ENCODE data around the gene OR2T8. TPM values are rescaled to one million over a fixed set of nuclear protein-coding genes. Genes with fewer than 3 reads are reported as not detected.

The OR2T8 gene
- total RNA-seq, 1 experiment from 2014 or later = not detected

- Histone ChIP-seq H3K18ac (ENCODE audit: insufficient read length, low read depth, low read length) (no peak within 1 kb of the TSS), H3K4me2 (ENCODE audit: insufficient read depth, insufficient read length, low read length) (no peak within 1 kb of the TSS), H2BK20ac (ENCODE audit: low read depth, low read length, poor library complexity, severe bottlenecking) (no peak within 1 kb of the TSS), H3K56ac (ENCODE audit: insufficient read length, low read depth, low read length) (no peak within 1 kb of the TSS), H3K9ac (ENCODE audit: extremely low read depth, insufficient read length, low read length) (no peak within 1 kb of the TSS), H4K8ac (replicated peaks; ENCODE audit: insufficient read length, low read depth, low read length) (no peak within 1 kb of the TSS), H3K79me2 (ENCODE audit: insufficient read depth, low read length) (no peaks in the 10 kb centered on the region), H3T11ph (ENCODE audit: low read length) (no peak within 1 kb of the TSS), H3K4ac (ENCODE audit: low read depth, low read length) (no peak within 1 kb of the TSS), H3K14ac (ENCODE audit: insufficient read depth, low read length) (no peak within 1 kb of the TSS), H2BK15ac (ENCODE audit: low read depth, low read length) (no peak within 1 kb of the TSS), H3K23me2 (ENCODE audit: insufficient read length, low read depth, low read length, poor library complexity, severe bottlenecking) (no peaks in the 10 kb centered on the region), H4K91ac (ENCODE audit: insufficient read length, low read depth, low read length) (no peak within 1 kb of the TSS), H2BK12ac (ENCODE audit: insufficient read length, low read depth, low read length) (no peak within 1 kb of the TSS), H2BK120ac (ENCODE audit: low read depth, low read length, poor library complexity, severe bottlenecking) (no peak within 1 kb of the TSS), H3K23ac (ENCODE audit: insufficient read length, low read depth, low read length) (no peak within 1 kb of the TSS), H3K9me3 (ENCODE audit: control insufficient read depth, low read depth, low read length) (peaks cover 59% of the 10 kb centered on the region), H2AK5ac (ENCODE audit: insufficient read length, low read length) (no peak within 1 kb of the TSS), H2AFZ (ENCODE audit: low read length) (no peak within 1 kb of the TSS), H3K4me1 (ENCODE audit: insufficient read depth, low read length) (no peaks in the 10 kb centered on the region), H4K5ac (ENCODE audit: insufficient read length, low read depth, low read length) (no peak within 1 kb of the TSS), H4K20me1 (ENCODE audit: control insufficient read depth, insufficient read depth, insufficient read length) (no peaks in the 10 kb centered on the region), H2BK5ac (ENCODE audit: insufficient read length, low read length) (no peak within 1 kb of the TSS), H3K27me3 (ENCODE audit: insufficient read depth, low read length) (no peaks in the 10 kb centered on the region), H3K79me1 (ENCODE audit: insufficient read depth, low read depth, low read length, poor library complexity, severe bottlenecking) (no peaks in the 10 kb centered on the region), H3K27ac (ENCODE audit: insufficient read length, low read depth, low read length) (no peak within 1 kb of the TSS)
- no peak for DNase-seq
- peaks cover 78% of the 10 kb centered on the region in 2 experiments for H3K9me3 Mint-ChIP-seq
- WGBS (ENCODE audit: extremely low coverage, insufficient read length, low lambda C conversion rate) = no CpG with 5 or more reads among the region's 2 CpGs
- no peaks in the 10 kb centered on the region for H3K27me3 Mint-ChIP-seq (ENCODE audit: low read depth)
- no peaks in the 10 kb centered on the region for H3K4me1 Mint-ChIP-seq
- no peak within 1 kb of the TSS for H3K4me3 Mint-ChIP-seq
- TF ChIP-seq CTCF (conservative IDR thresholded peaks at IDR 0.05) = no peak
- no peak within 1 kb of the TSS for H3K27ac Mint-ChIP-seq
- H3K36me3 Mint-ChIP-seq (ENCODE audit: insufficient read depth in 1 of 3, low read depth in 3 of 3) = peaks cover 0 to 15% (median 5%) of the 10 kb centered on the region in 3 experiments; a peak in 3 of 7 replicates
Observed at GRCh38 chr1:247964933-247965332, 44.9 kb downstream of the OR2T8 start, which contains the start of gene OR2AK2. Gene OR2AK2 (plus strand): TSS chr1:247965233. CDS start chr1:247965377, 144 bp downstream.
